NT2/D1 (cell line): ENCODE measurements around the gene S1PR4.

Experiments
- YY1 ChIP-seq: IDR thresholded peaks from 2 replicates; pipeline ENCODE4 v1.6.1; 2011; ENCODE audit not compliant: insufficient read length, insufficient read depth
- ZNF274 ChIP-seq: IDR thresholded peaks from 2 replicates; pipeline ENCODE4 v1.6.1; 2011; ENCODE audit warnings: mild to moderate bottlenecking, low read depth, low read length

DNA sequence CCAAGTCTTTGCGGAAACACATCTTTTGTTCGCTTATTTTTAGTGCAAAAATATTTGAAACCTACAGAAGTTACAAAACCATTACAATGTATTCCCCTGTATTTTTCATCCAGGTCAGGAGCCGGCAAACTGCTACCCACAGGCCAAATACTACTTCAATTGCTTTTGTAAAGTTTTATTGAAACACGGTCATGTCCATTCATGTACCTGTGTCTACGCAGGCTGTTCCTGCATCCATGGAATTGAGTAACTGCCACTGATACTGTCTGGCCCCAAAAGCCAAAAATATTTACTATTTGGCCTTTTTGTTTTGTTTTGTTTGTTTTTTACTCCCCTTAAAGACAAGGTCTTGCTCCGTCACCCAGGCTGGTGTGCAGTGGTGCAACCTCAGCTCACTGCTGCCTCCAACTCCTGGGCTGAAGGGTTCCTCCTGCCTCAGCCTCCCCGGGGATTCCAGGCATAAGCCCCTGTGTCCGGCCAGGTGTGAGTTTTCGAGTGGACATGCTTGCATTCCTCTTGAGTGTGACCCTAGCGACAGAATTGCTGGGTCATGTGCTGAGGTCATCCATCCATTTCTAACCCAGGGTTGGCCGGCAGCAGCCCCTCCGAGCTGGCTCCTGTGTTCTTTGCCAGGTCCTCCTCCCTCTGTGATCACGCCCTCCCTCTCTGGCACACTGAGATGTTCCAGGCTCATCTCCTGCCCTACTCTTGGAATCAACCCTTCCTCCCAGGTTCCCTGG is 10.9 kb upstream of the S1PR4 start:
- TF ChIP-seq YY1 (no peak), ZNF274 (no peak)
